Right atrium auricular region (tissue), 2 donors: ENCODE data around the gene EGR2. TPM values are rescaled to one million over a fixed set of nuclear protein-coding genes. Genes with fewer than 3 reads are reported as not detected.

ENCODE experiments used
- DNase-seq: peaks from one replicate; pipeline ENCODE4 v3.0.0-alpha.2; 2019; ENCODE audit warnings: low spot score
- H3K27ac ChIP-seq, 2 donors: fragments of 200-600 bp; sonication (generic); 1 replicate in 1 of 2; 2 replicates in 1 of 2; pipeline ENCODE4 v1.5.1; 2016 to 2019
- H3K27me3 ChIP-seq, 2 donors: fragments of 200-600 bp; sonication (generic); one replicate each; pipeline versions ENCODE4 v1.5.1 to v1.6.0; 2017 to 2019
- H3K36me3 ChIP-seq: fragments of 200-600 bp; sonication (generic); one replicate; pipeline ENCODE4 v1.5.1; 2016
- H3K4me1 ChIP-seq, 2 donors: fragments of 200-600 bp; sonication (generic); one replicate each; pipeline versions ENCODE4 v1.5.1 to v1.6.0; 2017 to 2019
- H3K4me3 ChIP-seq, 2 donors: fragments of 200-600 bp; sonication (generic); 1 replicate in 1 of 2; 2 replicates in 1 of 2; pipeline ENCODE4 v1.5.1; 2017 to 2019; ENCODE audit warnings: mild to moderate bottlenecking in 1 of 2, moderate library complexity in 1 of 2
- H3K9me3 ChIP-seq, 2 donors: fragments of 200-600 bp; sonication (generic); one replicate each; pipeline ENCODE4 v1.5.1; 2019
- total RNA-seq, 2 donors: library from RNA; depleted of rRNA; stranded (reverse); fragments of >200 nt; gene quantifications; one replicate each; pipeline ENCODE4 v1.1.0, GENCODE V29; 2016
- TF ChIP-seq, protein P1 (sequence below), 2 donors: fragments of 200-600 bp; sonication (generic); IDR thresholded peaks; one replicate each; pipeline ENCODE4 v1.5.1; 2019; ENCODE audit warnings: antibody characterized with exemption in 2 of 2

The EGR2 gene
- total RNA-seq, 2 donors from 2014 or later: 2.1 to 5.9 TPM

DNA sequence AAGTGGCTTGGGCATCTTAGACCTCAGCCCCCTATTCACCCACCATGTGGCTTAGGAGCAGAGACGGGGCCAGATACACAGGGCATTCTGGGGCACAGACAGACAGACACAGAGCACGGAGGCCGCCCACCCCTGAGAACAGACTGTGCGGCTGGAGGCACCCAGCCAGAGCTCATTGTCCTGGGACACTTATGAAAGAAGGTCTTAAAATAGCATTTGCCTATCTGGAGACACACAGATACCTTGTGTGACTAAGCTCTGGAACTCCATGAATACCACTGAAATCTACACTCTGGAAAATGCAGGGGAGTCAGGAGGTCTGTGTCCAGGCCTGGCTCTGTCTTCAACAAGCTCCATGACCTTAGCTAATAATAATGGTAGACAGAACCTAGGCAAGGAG is 53.0 kb downstream of the EGR2 start:
- peak overlapping the region; percentile 53 to 82 for H3K27ac ChIP-seq
- H3K27me3 ChIP-seq: no peaks in the 10 kb centered on the region
- H3K9me3 ChIP-seq: no peaks in the 10 kb centered on the region
- H3K36me3 ChIP-seq: no peaks in the 10 kb centered on the region
- DNase-seq: no peak
- H3K4me3 ChIP-seq: no peak overlapping the region
- TF ChIP-seq, protein P1, sequence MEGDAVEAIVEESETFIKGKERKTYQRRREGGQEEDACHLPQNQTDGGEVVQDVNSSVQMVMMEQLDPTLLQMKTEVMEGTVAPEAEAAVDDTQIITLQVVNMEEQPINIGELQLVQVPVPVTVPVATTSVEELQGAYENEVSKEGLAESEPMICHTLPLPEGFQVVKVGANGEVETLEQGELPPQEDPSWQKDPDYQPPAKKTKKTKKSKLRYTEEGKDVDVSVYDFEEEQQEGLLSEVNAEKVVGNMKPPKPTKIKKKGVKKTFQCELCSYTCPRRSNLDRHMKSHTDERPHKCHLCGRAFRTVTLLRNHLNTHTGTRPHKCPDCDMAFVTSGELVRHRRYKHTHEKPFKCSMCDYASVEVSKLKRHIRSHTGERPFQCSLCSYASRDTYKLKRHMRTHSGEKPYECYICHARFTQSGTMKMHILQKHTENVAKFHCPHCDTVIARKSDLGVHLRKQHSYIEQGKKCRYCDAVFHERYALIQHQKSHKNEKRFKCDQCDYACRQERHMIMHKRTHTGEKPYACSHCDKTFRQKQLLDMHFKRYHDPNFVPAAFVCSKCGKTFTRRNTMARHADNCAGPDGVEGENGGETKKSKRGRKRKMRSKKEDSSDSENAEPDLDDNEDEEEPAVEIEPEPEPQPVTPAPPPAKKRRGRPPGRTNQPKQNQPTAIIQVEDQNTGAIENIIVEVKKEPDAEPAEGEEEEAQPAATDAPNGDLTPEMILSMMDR (IDR thresholded peaks at IDR 0.05): no peak
- peaks cover 0 to 26% of the 10 kb centered on the region in 2 donors for H3K4me1 ChIP-seq

Other genes with a start within 250 kb of the EGR2 start
- gene ADO, start 11.6 kb downstream of the EGR2 start, total RNA-seq: 10 to 100 TPM; 23.0 to 34.3 TPM